ENCODE results near the gene DNAL4. TPM values are rescaled to one million over a fixed set of nuclear protein-coding genes. Genes with fewer than 3 reads are reported as not detected.

The DNAL4 gene, protein sequence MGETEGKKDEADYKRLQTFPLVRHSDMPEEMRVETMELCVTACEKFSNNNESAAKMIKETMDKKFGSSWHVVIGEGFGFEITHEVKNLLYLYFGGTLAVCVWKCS
- 11.3 and 18.8 TPM in 2 replicates for total RNA-seq (2014; rRNA removed; shearing (Covaris generic); ENCODE audit: low replicate concordance)

- Histone ChIP-seq H3K4me3 (peak within 1 kb of the TSS; percentile 74), H3K27me3 (no peaks in the 10 kb centered on the region; the same call in 1 of the 2 replicates), H3K36me3 (no peaks in the 10 kb centered on the region), H3K9me3 (no peaks in the 10 kb centered on the region)
- DNase-seq: peak; percentile 90
These were observed at the start of gene DNAL4 for GRCh38 chr22:38793721-38794466. Gene DNAL4, minus strand, starts transcription at chr22:38794143. Its CDS starts 11,412 bp downstream, at chr22:38782731.

DNA sequence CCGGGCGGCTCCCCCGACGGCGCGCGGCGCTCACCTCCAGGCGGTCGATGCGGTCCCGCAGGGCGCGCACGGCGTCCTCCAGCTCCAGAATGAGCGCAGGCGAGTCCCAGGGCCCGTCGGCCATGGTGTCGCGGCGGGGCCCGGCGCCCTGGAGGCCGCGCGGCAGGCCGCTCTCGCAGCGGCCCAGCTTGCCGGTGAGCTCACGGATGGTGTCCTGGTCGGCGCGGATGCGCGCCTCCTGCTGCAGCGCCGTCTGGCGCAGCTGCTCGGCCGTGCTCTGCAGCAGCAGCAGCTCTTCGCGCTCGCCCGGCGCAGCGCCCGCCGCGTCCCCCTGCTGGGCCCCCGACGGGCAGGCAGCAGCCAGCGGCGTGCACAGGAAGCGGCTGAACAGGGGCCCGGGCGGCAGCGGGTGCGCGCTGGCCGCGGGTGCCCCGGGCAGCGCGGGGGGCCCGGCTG lies 49.3 kb upstream of the DNAL4 start:
- Histone ChIP-seq H3K9me3 (no peaks in the 10 kb centered on the region), H3K27me3 (peaks cover 8% of the 10 kb centered on the region), H3K36me3 (no peaks in the 10 kb centered on the region), H3K4me3 (peak overlapping the region; percentile 6; the same call in 1 of the 2 replicates)
- peak; percentile 71 for DNase-seq

DNA sequence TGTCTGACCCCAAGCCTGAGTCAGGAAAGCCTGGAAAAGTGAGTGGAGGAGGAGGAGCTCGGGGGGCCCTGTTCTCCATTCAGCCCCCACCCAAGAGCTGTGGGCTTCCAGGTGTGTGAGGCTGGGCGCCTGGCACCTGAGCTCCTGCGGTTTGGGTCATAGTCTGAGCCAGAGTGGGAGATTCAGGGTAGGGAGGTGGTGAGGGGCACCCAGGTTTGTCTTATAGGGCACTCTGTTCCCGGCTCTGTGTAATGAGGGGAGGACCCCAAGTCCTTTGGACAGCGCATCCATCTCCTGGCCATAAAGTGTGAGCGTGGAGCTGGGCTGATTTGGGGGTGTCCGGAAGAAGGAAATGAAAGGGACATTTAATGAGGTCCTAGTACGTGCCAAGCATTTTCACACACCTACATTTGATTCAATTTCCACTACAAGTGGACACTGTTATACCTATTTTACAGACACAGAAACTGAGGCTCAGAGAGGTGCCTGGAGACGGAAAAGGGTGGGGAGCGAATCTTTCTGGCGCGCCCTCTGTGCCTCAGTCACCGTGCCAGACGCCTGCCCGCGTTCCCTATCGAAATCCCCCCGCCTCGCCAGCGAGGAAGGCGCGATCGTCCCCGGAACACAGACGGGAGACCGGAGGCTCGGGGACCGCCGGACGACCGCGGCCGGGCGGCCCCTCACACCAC lies 48.7 kb upstream of the DNAL4 start:
- no peaks in the 10 kb centered on the region for H3K9me3 ChIP-seq
- DNase-seq: no peak
- peaks cover 8% of the 10 kb centered on the region for H3K27me3 ChIP-seq
- no peak overlapping the region; the same call in 1 of the 2 replicates for H3K4me3 ChIP-seq
- H3K36me3 ChIP-seq: no peaks in the 10 kb centered on the region

GRCh38 chr22:38841635-38842034 lies 47.7 kb upstream of the DNAL4 start:
- no peak overlapping the region for H3K4me3 ChIP-seq
- DNase-seq: no peak
- no peaks in the 10 kb centered on the region for H3K9me3 ChIP-seq
- no peaks in the 10 kb centered on the region for H3K36me3 ChIP-seq
- peaks cover 8% of the 10 kb centered on the region for H3K27me3 ChIP-seq

- peaks cover 8% of the 10 kb centered on the region for H3K27me3 ChIP-seq
- H3K9me3 ChIP-seq: no peaks in the 10 kb centered on the region
- H3K36me3 ChIP-seq: no peaks in the 10 kb centered on the region
- H3K4me3 ChIP-seq: no peak overlapping the region
- no peak for DNase-seq
These were observed 47.3 kb upstream of the DNAL4 start for GRCh38 chr22:38841211-38841610.

DNA sequence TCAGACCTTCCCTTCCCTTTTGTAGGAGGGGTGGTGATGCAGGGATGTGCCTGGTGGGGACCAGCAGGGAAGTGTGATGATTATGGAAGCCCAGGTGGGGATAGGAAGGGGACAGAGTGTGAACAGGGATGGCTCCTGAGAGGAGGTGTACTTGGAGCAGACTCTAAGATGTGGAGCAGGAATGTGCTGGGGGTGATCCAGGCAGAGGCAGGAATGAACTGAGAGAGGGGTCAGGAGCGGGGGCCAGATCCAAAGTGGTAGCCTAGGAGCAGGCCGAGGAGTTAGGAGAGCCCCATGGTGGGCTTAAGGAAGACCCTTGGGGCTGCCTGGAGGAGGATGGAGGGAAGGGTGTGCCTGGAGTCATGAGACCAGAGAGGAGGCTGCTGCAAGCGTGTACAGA lies 46.2 kb upstream of the DNAL4 start:
- no peak for DNase-seq
- no peak overlapping the region for H3K4me3 ChIP-seq
- H3K27me3 ChIP-seq: peaks cover 8% of the 10 kb centered on the region
- H3K9me3 ChIP-seq: no peaks in the 10 kb centered on the region
- H3K36me3 ChIP-seq: no peaks in the 10 kb centered on the region

GRCh38 chr22:38839686-38840085 lies 45.7 kb upstream of the DNAL4 start:
- Histone ChIP-seq H3K27me3 (peaks cover 8% of the 10 kb centered on the region), H3K4me3 (no peak overlapping the region), H3K36me3 (no peaks in the 10 kb centered on the region), H3K9me3 (no peaks in the 10 kb centered on the region)
- no peak for DNase-seq

- Histone ChIP-seq H3K9me3 (no peaks in the 10 kb centered on the region), H3K4me3 (no peak overlapping the region), H3K27me3 (peaks cover 4% of the 10 kb centered on the region; the same call in 1 of the 2 replicates), H3K36me3 (no peaks in the 10 kb centered on the region)
- no peak for DNase-seq
These were observed 43.5 kb upstream of the DNAL4 start for GRCh38 chr22:38837414-38837928.

DNA sequence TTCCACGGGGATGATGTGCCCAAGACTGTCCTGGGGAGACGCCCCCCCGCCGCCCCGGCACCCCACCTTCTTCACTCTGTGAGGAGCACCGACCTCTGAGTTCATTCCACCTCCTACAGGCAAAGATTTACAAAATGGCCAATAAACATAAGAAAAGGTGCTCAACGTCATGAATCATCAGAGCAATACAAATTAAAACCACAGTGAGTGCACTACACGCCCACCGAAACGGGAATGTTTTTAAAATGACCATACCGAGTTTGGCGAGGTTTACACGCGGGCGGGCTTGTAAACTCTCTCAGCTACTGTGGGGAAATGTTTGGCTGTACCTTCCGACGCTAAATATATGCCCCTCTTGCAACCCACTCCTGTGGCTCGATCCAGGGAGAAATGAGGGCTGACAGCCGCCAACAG lies 42.0 kb upstream of the DNAL4 start:
- no peaks in the 10 kb centered on the region for H3K36me3 ChIP-seq
- H3K4me3 ChIP-seq: peak overlapping the region; percentile 13
- H3K27me3 ChIP-seq: no peaks in the 10 kb centered on the region
- peak; percentile 66 for DNase-seq
- H3K9me3 ChIP-seq: no peaks in the 10 kb centered on the region

- DNase-seq: no peak
- Histone ChIP-seq H3K27me3 (no peaks in the 10 kb centered on the region), H3K36me3 (no peaks in the 10 kb centered on the region), H3K4me3 (no peak overlapping the region), H3K9me3 (no peaks in the 10 kb centered on the region)
These were observed 41.0 kb upstream of the DNAL4 start for GRCh38 chr22:38834991-38835390.

DNA sequence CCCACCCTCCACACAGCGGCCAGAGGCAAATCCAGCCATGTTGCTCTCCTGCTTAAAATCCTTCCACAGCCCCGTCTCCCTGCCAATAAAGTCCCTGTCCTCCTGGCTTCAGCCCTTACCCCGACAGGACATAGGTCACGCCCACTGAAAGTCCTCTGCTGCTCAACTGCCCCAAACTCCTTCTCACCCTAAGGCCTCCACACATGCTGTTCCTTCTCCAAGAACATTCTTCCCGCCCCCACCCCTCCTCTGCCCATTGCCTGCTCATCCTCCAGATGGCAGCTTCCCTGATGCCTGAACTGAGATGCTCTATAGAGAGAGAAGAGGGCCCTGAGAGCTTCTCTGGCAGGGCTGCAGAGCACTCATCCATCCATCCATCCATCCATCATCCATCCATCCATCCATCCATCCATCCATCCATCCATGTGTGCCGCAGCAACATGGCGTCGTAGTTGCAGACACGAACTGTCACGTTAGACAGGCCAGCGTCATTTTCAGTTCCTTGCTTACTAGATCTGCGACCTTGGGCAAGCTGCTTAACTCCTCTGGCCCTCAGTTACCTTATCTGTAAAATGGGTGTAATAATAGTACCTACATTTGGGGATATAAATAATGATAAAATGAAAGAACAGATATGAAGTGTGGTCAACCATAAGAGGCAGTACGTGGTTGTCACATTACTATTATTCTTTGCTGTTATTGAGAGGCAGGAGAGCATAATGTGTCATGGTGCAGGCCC lies 40.4 kb upstream of the DNAL4 start:
- Histone ChIP-seq H3K4me3 (no peak overlapping the region), H3K9me3 (no peaks in the 10 kb centered on the region), H3K36me3 (no peaks in the 10 kb centered on the region), H3K27me3 (no peaks in the 10 kb centered on the region)
- no peak for DNase-seq

DNA sequence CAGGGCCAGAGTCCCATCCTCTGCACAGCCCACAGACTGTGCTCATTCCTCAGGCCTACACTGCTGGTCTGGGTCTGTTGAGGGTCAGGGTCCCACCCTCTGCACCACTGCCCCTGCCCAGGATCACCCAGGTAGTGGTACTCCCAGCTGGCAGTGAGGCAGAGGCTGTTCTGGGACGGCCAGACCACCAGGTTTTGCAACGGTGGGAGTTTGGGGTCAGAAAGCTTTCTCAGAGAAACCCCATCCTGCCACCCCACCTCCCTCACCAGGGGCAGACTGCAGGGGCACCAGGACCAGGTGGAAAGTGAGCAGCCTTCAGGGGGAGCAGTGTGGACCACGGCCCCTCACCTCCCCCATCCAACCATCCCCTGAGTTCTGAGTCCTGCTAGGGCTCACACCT lies 39.1 kb upstream of the DNAL4 start:
- no peak for DNase-seq
- no peaks in the 10 kb centered on the region for H3K9me3 ChIP-seq
- H3K4me3 ChIP-seq: no peak overlapping the region
- no peaks in the 10 kb centered on the region for H3K27me3 ChIP-seq
- H3K36me3 ChIP-seq: no peaks in the 10 kb centered on the region

- no peaks in the 10 kb centered on the region for H3K27me3 ChIP-seq
- no peak overlapping the region for H3K4me3 ChIP-seq
- H3K9me3 ChIP-seq: no peaks in the 10 kb centered on the region
- H3K36me3 ChIP-seq: no peaks in the 10 kb centered on the region
- no peak for DNase-seq
These were observed 38.3 kb upstream of the DNAL4 start for GRCh38 chr22:38832005-38832978.

GRCh38 chr22:38831166-38831945 lies 37.4 kb upstream of the DNAL4 start:
- Histone ChIP-seq H3K27me3 (no peaks in the 10 kb centered on the region), H3K36me3 (no peaks in the 10 kb centered on the region), H3K9me3 (no peaks in the 10 kb centered on the region), H3K4me3 (no peak overlapping the region)
- peak; percentile 21 for DNase-seq

DNA sequence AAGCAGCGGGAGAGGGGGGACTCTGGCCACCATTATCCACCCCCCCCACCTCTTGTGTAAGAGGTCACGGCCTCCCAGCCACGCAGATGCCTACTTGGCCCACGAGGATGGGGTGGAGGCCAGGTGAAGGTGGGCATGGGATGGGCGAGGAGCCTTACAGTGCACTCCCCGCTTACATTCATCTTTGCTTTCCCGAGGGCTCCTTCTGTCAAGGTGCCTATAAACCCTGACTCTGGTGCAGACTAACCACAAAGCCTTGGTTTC lies 36.8 kb upstream of the DNAL4 start:
- DNase-seq: no peak
- Histone ChIP-seq H3K27me3 (no peaks in the 10 kb centered on the region), H3K4me3 (no peak overlapping the region), H3K9me3 (no peaks in the 10 kb centered on the region), H3K36me3 (no peaks in the 10 kb centered on the region)
